Coronary artery (tissue), 2 donors: ENCODE measurements around the gene CERS5.

Experiments used
- DNase-seq: peaks from one replicate; pipeline ENCODE4 v3.0.0-alpha.2; 2017; ENCODE audit warnings: low spot score
- H3K27ac ChIP-seq, 2 donors: fragments of 200-600 bp; sonication (generic); one replicate each; pipeline ENCODE4 v1.5.1; 2016 to 2019
- H3K4me3 ChIP-seq: fragments of 200-600 bp; sonication (generic); 2 replicates; pipeline ENCODE4 v1.5.1; 2016; ENCODE audit warnings: mild to moderate bottlenecking, moderate library complexity
- CTCF ChIP-seq: fragments of 200-600 bp; sonication (generic); IDR thresholded peaks from one replicate; pipeline ENCODE4 v1.5.1; 2019; ENCODE audit warnings: antibody characterized with exemption

The CERS5 gene

GRCh38 chr12:50207424-50207823 lies 40.3 kb upstream of the CERS5 start:
- Histone ChIP-seq H3K4me3 (no peak overlapping the region), H3K27ac (no peak overlapping the region)
- TF ChIP-seq CTCF, result no peak
- DNase-seq, result no peak

DNA sequence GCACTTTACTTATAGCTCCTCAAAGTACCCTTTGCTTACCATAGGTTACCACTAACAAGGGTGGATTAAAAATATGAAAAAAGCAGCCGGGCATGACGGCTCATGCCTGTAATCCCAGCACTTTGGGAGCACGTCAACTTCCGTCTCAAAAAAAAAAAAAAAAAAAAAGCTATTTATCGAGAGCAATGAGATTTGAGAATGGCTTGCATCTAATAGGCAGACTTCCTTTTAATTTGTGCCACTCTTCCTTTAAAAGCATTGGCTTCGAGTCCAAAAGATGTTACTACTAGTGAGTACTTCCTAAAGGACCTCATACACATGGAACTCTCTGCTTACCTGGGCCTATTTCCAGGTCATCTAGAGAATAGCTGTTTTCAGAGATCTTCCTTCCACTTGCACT lies 38.5 kb upstream of the CERS5 start:
- DNase-seq, result no peak
- TF ChIP-seq CTCF, result no peak
- no peak overlapping the region for H3K4me3 ChIP-seq
- no peak overlapping the region for H3K27ac ChIP-seq

- Histone ChIP-seq H3K27ac (no peak overlapping the region), H3K4me3 (no peak overlapping the region)
- no peak for TF ChIP-seq CTCF
- DNase-seq, result no peak
Measured at GRCh38 chr12:50203691-50204090, 36.5 kb upstream of the CERS5 start.

DNA sequence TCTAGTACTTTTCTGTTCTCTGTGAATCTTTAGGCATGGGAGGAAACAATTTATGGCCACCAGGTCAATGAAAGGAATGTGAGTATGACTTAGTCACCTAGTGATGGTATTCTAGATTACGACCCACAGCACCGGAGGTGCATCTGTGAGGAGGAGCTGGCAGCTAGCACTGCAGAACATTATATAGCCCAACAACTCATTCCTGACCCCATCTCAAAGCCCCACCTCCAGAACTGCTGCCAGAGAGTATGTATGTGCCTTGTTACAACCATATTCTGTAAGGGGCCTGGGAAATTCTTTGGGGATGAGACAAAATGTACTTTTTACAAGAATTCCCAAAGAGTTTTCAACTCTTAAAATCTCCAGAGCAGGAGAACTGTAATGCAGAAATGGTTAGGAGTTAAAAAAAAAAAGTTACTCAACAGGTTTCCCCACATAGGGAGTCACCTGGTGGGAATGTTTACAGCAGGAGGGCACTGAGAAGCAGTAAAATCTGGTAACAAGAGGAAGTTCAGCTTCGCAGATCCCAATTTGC lies 34.9 kb upstream of the CERS5 start:
- Histone ChIP-seq H3K4me3 (no peak overlapping the region), H3K27ac (no peak overlapping the region)
- DNase-seq, result no peak
- no peak for TF ChIP-seq CTCF

DNA sequence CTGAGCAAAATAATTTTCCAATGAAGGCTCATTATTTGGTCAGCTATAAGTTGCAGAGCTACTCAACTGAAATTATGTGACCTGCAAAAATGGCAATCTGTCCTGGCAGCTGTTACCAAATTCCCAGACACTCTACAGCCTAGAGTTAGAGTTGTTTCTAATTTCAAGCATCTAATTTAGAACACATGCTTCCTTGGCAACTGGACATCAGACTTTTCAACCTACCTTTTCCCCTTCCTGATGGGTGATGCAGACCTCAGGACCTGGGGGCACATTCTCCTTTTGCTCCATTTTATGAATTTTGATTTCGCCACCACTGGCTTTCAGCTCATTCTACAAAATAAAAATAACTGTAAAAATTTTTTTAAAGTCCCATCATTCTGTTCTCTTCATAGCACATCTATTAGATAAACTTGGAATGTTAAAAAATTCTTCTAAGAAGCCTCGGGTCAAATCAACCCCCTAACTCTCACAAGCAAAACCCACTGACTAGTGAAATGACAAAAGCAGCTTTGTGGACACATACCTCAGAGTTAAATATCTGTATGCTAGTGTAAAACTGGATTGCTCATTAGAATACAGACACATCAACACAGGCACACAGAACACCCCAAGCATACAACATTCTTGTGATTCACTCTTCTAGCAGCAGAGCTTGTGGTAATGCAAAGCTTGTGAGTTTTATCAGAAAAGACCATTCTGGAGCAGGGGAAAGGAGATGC lies 33.5 kb upstream of the CERS5 start:
- no peak for DNase-seq
- TF ChIP-seq CTCF, result no peak
- no peak overlapping the region for H3K4me3 ChIP-seq
- no peak overlapping the region for H3K27ac ChIP-seq

DNA sequence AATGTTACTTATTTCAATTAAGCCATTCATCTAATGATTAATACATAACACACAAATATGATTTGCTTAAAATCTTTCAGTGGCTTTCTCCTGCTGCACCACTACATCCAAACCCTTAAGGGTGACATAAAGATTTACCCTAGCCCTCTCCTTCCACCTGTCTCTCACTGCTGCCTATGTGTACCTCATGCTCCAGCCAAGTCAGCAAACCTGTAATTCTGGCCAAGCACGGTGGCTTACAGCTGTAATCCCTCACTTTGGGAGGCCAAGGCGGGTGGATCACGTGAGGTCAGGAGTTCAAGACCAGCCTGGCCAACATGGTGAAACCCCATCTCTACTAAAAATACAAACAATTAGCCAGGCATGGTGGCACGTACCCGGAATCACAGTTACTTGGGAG lies 31.7 kb upstream of the CERS5 start:
- Histone ChIP-seq H3K4me3 (no peak overlapping the region), H3K27ac (no peak overlapping the region)
- DNase-seq, result no peak
- no peak for TF ChIP-seq CTCF

- DNase-seq, result no peak
- no peak overlapping the region for H3K27ac ChIP-seq
Measured at GRCh38 chr12:50197297-50197727, 30.1 kb upstream of the CERS5 start.

More at GRCh38 chr12:50197297-50197727, 30.1 kb upstream of the CERS5 start:
- H3K4me3 ChIP-seq, result no peak overlapping the region
- no peak for TF ChIP-seq CTCF
